NCI-H2081 treated with DMSO at 0.1 percent for 48 hours (cell line): ENCODE results near the gene MICA.
"Not testable (repeated sequence)": the region's sequence is repeated elsewhere in the genome, so short reads cannot be mapped to it uniquely, and the experiment has no call there.

ENCODE experiments used
- DNase-seq: peaks from one replicate; lab custom pipeline; 2025; lab: John Stamatoyannopoulos, UW

The MICA gene

GRCh38 chr6:31383149-31383548, 20.2 kb upstream of the MICA start:
- no peak for DNase-seq

- DNase-seq = no peak
These were observed 18.4 kb upstream of the MICA start for GRCh38 chr6:31385041-31385440.

- DNase-seq = no peak
These were observed 17.3 kb upstream of the MICA start for GRCh38 chr6:31386099-31386498.

- DNase-seq = no peak
These were observed 16.4 kb upstream of the MICA start for GRCh38 chr6:31386977-31387376.

- not testable (repeated sequence) for DNase-seq
These were observed 14.2 kb upstream of the MICA start for GRCh38 chr6:31388916-31389801.

GRCh38 chr6:31389802-31390132, 13.6 kb upstream of the MICA start:
- DNase-seq = not testable (repeated sequence)

GRCh38 chr6:31393932-31394331, 9.5 kb upstream of the MICA start:
- no peak for DNase-seq

- DNase-seq = no peak
These were observed 9.0 kb upstream of the MICA start for GRCh38 chr6:31394381-31394780.

GRCh38 chr6:31395832-31396231, 7.6 kb upstream of the MICA start:
- DNase-seq = no peak

GRCh38 chr6:31396422-31397152, 6.8 kb upstream of the MICA start:
- DNase-seq = no peak

- DNase-seq = not testable (repeated sequence)
These were observed 6.3 kb upstream of the MICA start for GRCh38 chr6:31397153-31397499.

- DNase-seq = no peak
These were observed 5.4 kb upstream of the MICA start for GRCh38 chr6:31397901-31398525.

- no peak for DNase-seq
These were observed 3.6 kb upstream of the MICA start for GRCh38 chr6:31399589-31400466.

GRCh38 chr6:31400467-31401289, 2.7 kb upstream of the MICA start:
- DNase-seq = no peak

GRCh38 chr6:31401403-31401802, 2.0 kb upstream of the MICA start:
- DNase-seq = no peak

GRCh38 chr6:31402324-31403282, 792 bp upstream of the MICA start:
- DNase-seq = no peak

GRCh38 chr6:31404061-31404364, 618 bp downstream of the MICA start:
- not testable (repeated sequence) for DNase-seq

- no peak for DNase-seq
These were observed 2.6 kb downstream of the MICA start for GRCh38 chr6:31405996-31406395.

- no peak for DNase-seq
These were observed 4.3 kb downstream of the MICA start for GRCh38 chr6:31407699-31408098.

- DNase-seq = no peak
These were observed 9.1 kb downstream of the MICA start for GRCh38 chr6:31412506-31412905.
